Right atrium auricular region (tissue), 2 donors: ENCODE data around the gene ABHD10. TPM values are rescaled to one million over a fixed set of nuclear protein-coding genes. Genes with fewer than 3 reads are reported as not detected.

Experiments
- DNase-seq: peaks from one replicate; pipeline ENCODE4 v3.0.0-alpha.2; 2019; ENCODE audit warnings: low spot score
- H3K27ac ChIP-seq, 2 donors: fragments of 200-600 bp; sonication (generic); 1 replicate in 1 of 2; 2 replicates in 1 of 2; pipeline ENCODE4 v1.5.1; 2016 to 2019
- H3K27me3 ChIP-seq, 2 donors: fragments of 200-600 bp; sonication (generic); one replicate each; pipeline versions ENCODE4 v1.5.1 to v1.6.0; 2017 to 2019
- H3K36me3 ChIP-seq: fragments of 200-600 bp; sonication (generic); one replicate; pipeline ENCODE4 v1.5.1; 2016
- H3K4me1 ChIP-seq, 2 donors: fragments of 200-600 bp; sonication (generic); one replicate each; pipeline versions ENCODE4 v1.5.1 to v1.6.0; 2017 to 2019
- H3K4me3 ChIP-seq, 2 donors: fragments of 200-600 bp; sonication (generic); 1 replicate in 1 of 2; 2 replicates in 1 of 2; pipeline ENCODE4 v1.5.1; 2017 to 2019; ENCODE audit warnings: mild to moderate bottlenecking in 1 of 2, moderate library complexity in 1 of 2
- H3K9me3 ChIP-seq, 2 donors: fragments of 200-600 bp; sonication (generic); one replicate each; pipeline ENCODE4 v1.5.1; 2019
- CTCF ChIP-seq, 2 donors: fragments of 200-600 bp; sonication (generic); IDR thresholded peaks; one replicate each; pipeline ENCODE4 v1.5.1; 2019; ENCODE audit warnings: antibody characterized with exemption in 2 of 2
- total RNA-seq, 2 donors: library from RNA; depleted of rRNA; stranded (reverse); fragments of >200 nt; gene quantifications; one replicate each; pipeline ENCODE4 v1.1.0, GENCODE V29; 2016

Gene ABHD10
- total RNA-seq, 2 donors from 2014 or later: 15.3 to 20.8 TPM

- no peak for TF ChIP-seq CTCF (IDR thresholded peaks at IDR 0.05)
- no peaks in the 10 kb centered on the region for H3K36me3 ChIP-seq
- H3K27me3 ChIP-seq: no peaks in the 10 kb centered on the region
- H3K27ac ChIP-seq: no peak overlapping the region
- H3K4me1 ChIP-seq: no peaks in the 10 kb centered on the region
- H3K4me3 ChIP-seq: no peak overlapping the region
- DNase-seq: no peak
- no peaks in the 10 kb centered on the region for H3K9me3 ChIP-seq
Observed at GRCh38 chr3:112005091-112005672, 26.4 kb downstream of the ABHD10 start.

GRCh38 chr3:112007633-112008032, 28.8 kb downstream of the ABHD10 start:
- no peaks in the 10 kb centered on the region for H3K27me3 ChIP-seq
- peaks cover 0 to 22% of the 10 kb centered on the region in 2 donors for H3K4me1 ChIP-seq
- DNase-seq: no peak
- H3K27ac ChIP-seq: no peak overlapping the region
- H3K4me3 ChIP-seq: no peak overlapping the region
- no peaks in the 10 kb centered on the region for H3K9me3 ChIP-seq
- H3K36me3 ChIP-seq: no peaks in the 10 kb centered on the region
- no peak for TF ChIP-seq CTCF (IDR thresholded peaks at IDR 0.05)

GRCh38 chr3:112009670-112010069, 30.8 kb downstream of the ABHD10 start:
- Histone ChIP-seq H3K27ac (no peak overlapping the region), H3K36me3 (no peaks in the 10 kb centered on the region), H3K27me3 (no peaks in the 10 kb centered on the region), H3K4me3 (no peak overlapping the region), H3K9me3 (no peaks in the 10 kb centered on the region), H3K4me1 (peaks cover 0 to 31% of the 10 kb centered on the region in 2 donors)
- no peak for TF ChIP-seq CTCF (IDR thresholded peaks at IDR 0.05)
- DNase-seq: no peak

GRCh38 chr3:112010636-112011035, 31.8 kb downstream of the ABHD10 start:
- no peak overlapping the region for H3K4me3 ChIP-seq
- peaks cover 0 to 31% of the 10 kb centered on the region in 2 donors for H3K4me1 ChIP-seq
- DNase-seq: no peak
- H3K36me3 ChIP-seq: no peaks in the 10 kb centered on the region
- no peak overlapping the region for H3K27ac ChIP-seq
- no peaks in the 10 kb centered on the region for H3K27me3 ChIP-seq
- no peak for TF ChIP-seq CTCF (IDR thresholded peaks at IDR 0.05)
- no peaks in the 10 kb centered on the region for H3K9me3 ChIP-seq

- Histone ChIP-seq H3K27me3 (no peaks in the 10 kb centered on the region), H3K36me3 (no peaks in the 10 kb centered on the region), H3K9me3 (no peaks in the 10 kb centered on the region), H3K4me1 (peaks cover 0 to 31% of the 10 kb centered on the region in 2 donors), H3K4me3 (no peak overlapping the region), H3K27ac (no peak overlapping the region)
- no peak for DNase-seq
- TF ChIP-seq CTCF (IDR thresholded peaks at IDR 0.05): no peak
Observed at GRCh38 chr3:112011376-112011940, 32.6 kb downstream of the ABHD10 start.
